Measurements from ENCODE around the gene AP5B1.
"Not testable (repeated sequence)": the region's sequence is repeated elsewhere in the genome, so short reads cannot be mapped to it uniquely, and the experiment has no call there.

AP5B1 gene

GRCh38 chr11:65762816-65763215 lies 18.0 kb downstream of the AP5B1 start:
- not testable (repeated sequence) for DNase-seq

- not testable (repeated sequence) for DNase-seq
These were observed 18.6 kb downstream of the AP5B1 start for GRCh38 chr11:65762169-65762568.

GRCh38 chr11:65745049-65745448 lies 35.7 kb downstream of the AP5B1 start:
- DNase-seq = no peak

- DNase-seq = no peak
These were observed 36.1 kb downstream of the AP5B1 start for GRCh38 chr11:65744699-65745042.

GRCh38 chr11:65744026-65744698 lies 36.6 kb downstream of the AP5B1 start:
- DNase-seq = peak in 1 of 2 donors; percentile 17

- no peak for DNase-seq
These were observed 37.1 kb downstream of the AP5B1 start for GRCh38 chr11:65743681-65744025.

- DNase-seq = no peak
These were observed 38.4 kb downstream of the AP5B1 start for GRCh38 chr11:65742353-65742752.

- no peak for DNase-seq
These were observed 39.6 kb downstream of the AP5B1 start for GRCh38 chr11:65741185-65741584.

- DNase-seq = no peak
These were observed 41.8 kb downstream of the AP5B1 start for GRCh38 chr11:65739022-65739421.

GRCh38 chr11:65736810-65737209 lies 44.0 kb downstream of the AP5B1 start:
- DNase-seq = no peak

GRCh38 chr11:65735111-65735510 lies 45.7 kb downstream of the AP5B1 start:
- not testable (repeated sequence) for DNase-seq

GRCh38 chr11:65730461-65730860 lies 50.3 kb downstream of the AP5B1 start:
- DNase-seq = no peak

- DNase-seq = no peak
These were observed 52.9 kb downstream of the AP5B1 start for GRCh38 chr11:65727865-65728264.

GRCh38 chr11:65726660-65727059 lies 54.1 kb downstream of the AP5B1 start:
- DNase-seq = no peak
